Skeletal muscle satellite cell (primary cell): Measurements from ENCODE around the gene PRSS12.

Source experiments
- H3K27me3 ChIP-seq: 2 replicates; pipeline ENCODE4 v1.7.0; 2013; ENCODE audit warnings: low read length; ENCODE audit not compliant: control insufficient read depth, insufficient read depth
- H3K36me3 ChIP-seq: 2 replicates; pipeline ENCODE4 v1.7.0; 2013; ENCODE audit warnings: mild to moderate bottlenecking, control low read depth, low read length; ENCODE audit not compliant: insufficient read depth
- H3K4me1 ChIP-seq: 2 replicates; pipeline ENCODE4 v1.7.0; 2013; ENCODE audit warnings: low read length; ENCODE audit not compliant: control insufficient read depth, insufficient read depth
- H3K4me2 ChIP-seq: 2 replicates; pipeline ENCODE4 v1.7.0; 2013; ENCODE audit warnings: mild to moderate bottlenecking, low read length
- H3K4me3 ChIP-seq: 2 replicates; pipeline ENCODE4 v1.7.0; 2013; ENCODE audit warnings: low read length
- H3K9ac ChIP-seq: 2 replicates; pipeline ENCODE4 v1.7.0; 2013; ENCODE audit warnings: mild to moderate bottlenecking, low read depth, low read length, moderate library complexity
- H3K9me3 ChIP-seq: replicated peaks from 2 replicates; pipeline ENCODE4 v1.7.0; 2013; ENCODE audit warnings: mild to moderate bottlenecking, control low read depth, low read length

PRSS12 gene

DNA sequence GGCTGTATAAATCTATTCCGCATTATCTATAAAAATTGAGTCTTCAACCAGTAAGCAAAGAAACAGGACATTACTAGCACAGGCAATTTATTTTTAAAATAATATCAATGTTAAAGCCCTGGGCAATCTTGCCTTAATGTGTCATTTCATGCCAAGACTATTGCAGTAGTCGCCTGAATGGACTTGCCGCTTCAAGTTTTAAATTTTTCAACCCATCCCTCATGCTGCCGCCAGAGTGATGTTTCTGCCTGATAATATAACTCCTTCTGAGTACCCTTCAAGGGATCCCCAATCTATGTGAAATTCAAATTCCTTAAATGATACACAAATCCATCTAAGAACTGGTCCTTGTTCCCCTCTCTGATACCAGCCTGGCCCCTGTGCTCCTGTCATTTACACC, 66.9 kb downstream of the PRSS12 start:
- Histone ChIP-seq H3K4me3 (no peak overlapping the region), H3K36me3 (no peaks in the 10 kb centered on the region), H3K4me2 (no peak overlapping the region), H3K4me1 (peaks cover 62% of the 10 kb centered on the region), H3K27me3 (no peaks in the 10 kb centered on the region), H3K9ac (no peak overlapping the region), H3K9me3 (no peaks in the 10 kb centered on the region)

DNA sequence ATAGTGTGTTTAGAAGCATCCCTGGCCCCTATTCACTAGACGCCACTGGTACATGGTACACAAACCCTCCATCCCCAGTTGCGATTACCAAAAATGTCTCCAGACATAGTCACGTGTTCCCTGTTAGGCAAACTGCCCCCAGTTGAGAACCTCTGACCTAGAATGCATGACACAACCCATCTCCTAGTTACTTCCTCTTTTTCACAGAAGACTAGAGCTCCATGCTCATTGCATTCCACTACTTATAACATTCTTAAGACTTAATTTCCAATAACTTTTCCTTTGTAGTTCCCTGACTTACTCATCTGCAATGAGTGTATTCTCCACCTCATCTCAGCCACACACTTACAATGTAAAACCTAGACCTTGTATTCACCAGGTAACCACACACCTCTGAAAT, 68.6 kb downstream of the PRSS12 start:
- no peaks in the 10 kb centered on the region for H3K9me3 ChIP-seq
- peaks cover 16% of the 10 kb centered on the region for H3K36me3 ChIP-seq
- H3K4me1 ChIP-seq = peaks cover 55% of the 10 kb centered on the region

DNA sequence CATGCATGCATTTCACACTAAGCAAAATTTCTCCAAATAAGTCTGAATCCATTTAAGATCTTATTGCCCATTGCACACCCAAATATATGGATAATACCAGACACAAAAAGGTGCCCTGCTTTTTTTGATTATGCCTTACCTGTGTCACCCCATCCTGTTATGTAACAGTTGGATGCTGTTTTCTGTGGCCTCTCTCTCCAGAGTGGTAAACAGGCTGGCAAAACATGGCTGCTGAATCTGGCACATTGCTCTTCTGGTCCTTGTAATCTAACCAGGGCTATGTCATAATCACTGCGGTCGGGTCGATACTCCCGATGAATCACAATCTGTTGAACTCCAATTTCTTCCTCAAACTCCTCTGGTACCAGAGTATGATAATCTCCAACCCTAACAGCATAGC, 70.1 kb downstream of the PRSS12 start:
- Histone ChIP-seq H3K27me3 (no peaks in the 10 kb centered on the region), H3K4me1 (peaks cover 40% of the 10 kb centered on the region), H3K9ac (no peak overlapping the region), H3K4me2 (no peak overlapping the region), H3K4me3 (no peak overlapping the region), H3K9me3 (no peaks in the 10 kb centered on the region), H3K36me3 (peaks cover 18% of the 10 kb centered on the region)

More for the DNA sequence above, 68.6 kb downstream of the PRSS12 start:
- Histone ChIP-seq H3K4me3 (no peak overlapping the region), H3K4me2 (no peak overlapping the region), H3K9ac (no peak overlapping the region), H3K27me3 (no peaks in the 10 kb centered on the region)

DNA sequence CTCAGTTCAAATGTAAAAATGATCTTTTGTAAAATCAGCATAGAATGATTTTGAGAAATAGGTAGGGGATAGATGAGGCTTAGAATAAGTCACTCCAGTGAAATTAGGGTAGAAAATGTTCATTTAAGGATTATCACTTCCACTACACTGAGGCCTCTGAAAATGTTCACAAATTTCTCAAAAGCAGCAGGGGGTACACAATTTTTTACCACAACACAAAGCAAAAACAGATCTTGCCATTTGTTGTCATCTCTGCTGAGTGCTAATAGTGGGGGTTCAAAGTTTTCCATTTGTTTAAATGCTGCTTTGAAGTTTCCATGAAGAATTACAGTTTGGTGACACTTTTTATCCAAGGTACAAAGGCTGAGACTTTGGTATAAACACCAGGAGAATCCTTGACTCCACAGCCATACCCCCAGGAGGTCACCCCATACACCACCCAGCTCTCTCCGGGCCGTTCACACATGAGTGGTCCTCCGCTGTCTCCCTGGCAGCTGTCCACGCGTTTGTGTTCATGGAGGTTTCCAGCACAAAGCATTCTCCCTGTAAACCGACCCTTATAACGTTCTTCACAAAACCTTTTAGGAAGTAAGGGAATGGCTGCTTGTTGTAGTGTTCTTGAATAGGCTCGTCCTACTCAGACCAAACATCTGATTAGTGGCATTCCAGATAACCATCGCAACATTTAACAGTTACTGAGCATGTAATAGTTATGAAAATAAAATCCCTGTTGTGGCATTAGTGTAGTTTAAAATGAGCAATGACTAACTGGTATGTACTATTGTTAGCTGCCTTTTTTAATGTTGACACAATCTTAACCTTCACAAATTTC, 71.0 kb downstream of the PRSS12 start:
- Histone ChIP-seq H3K27me3 (no peaks in the 10 kb centered on the region), H3K9ac (peak overlapping the region; percentile 31), H3K9me3 (no peaks in the 10 kb centered on the region), H3K4me1 (peaks cover 32% of the 10 kb centered on the region), H3K4me3 (no peak overlapping the region), H3K4me2 (no peak overlapping the region), H3K36me3 (peaks cover 18% of the 10 kb centered on the region)

DNA sequence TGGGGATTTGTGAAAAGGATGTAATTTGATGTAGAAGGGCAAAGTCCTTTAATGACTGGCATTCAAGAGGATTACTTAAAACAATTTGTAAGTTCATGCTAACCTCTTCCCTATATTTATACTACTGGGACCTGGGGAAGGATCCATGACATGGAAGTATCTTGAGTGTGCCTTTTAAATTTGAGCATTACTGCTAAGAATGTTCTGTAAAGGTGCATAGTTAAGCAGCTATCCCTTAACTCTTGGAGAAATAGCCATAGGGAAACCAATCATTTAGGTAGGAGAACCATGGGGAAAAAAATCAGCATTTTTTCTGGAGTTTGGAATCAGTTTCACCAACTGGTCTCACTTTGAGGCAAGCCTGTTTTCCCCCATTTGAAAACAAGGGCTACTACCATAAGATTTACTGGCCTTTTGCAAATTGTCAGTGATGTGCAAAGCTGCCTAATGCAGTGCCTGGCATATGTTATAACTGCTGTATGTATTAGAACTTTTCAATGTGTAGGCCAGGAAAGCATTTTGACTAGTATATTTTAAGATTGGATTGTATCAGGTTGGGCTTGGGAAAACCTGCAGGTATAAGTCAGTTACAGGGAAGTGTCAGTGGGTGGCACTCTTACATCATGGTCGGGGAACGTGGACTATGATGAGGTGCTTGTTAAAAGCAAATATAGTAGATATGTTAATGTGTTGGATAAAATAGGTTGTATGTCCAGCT, 72.1 kb downstream of the PRSS12 start:
- peak overlapping the region; percentile 96 for H3K9ac ChIP-seq
- peak overlapping the region; percentile 84 for H3K4me2 ChIP-seq
- H3K4me3 ChIP-seq = peak overlapping the region; percentile 89
- H3K27me3 ChIP-seq = no peaks in the 10 kb centered on the region
- peaks cover 18% of the 10 kb centered on the region for H3K36me3 ChIP-seq
- no peaks in the 10 kb centered on the region for H3K9me3 ChIP-seq
- peaks cover 29% of the 10 kb centered on the region for H3K4me1 ChIP-seq

DNA sequence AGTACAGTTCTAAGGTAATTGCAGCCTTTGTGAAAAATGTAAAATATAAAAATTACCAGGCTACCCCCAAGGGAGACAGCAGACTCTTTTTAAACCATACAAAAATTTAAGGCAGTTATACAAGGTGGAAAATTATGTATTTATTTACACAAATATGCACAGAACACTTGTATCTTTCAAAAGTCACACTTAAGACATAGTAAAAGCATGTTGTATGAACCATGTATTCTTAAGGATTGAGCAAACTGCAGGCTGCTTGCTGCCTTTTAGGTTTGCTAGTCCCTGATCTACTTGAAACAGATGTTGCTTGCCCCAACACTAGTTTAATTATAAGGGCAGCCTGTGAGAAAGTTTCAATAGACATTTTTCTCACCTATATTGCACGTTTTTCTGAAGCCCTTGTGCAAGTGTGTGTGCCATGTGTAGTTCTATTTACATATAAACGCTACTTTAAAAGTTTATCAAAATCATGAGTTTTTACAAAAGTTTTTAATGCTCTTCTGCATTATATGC, 72.8 kb downstream of the PRSS12 start:
- Histone ChIP-seq H3K9me3 (no peaks in the 10 kb centered on the region), H3K27me3 (no peaks in the 10 kb centered on the region), H3K4me2 (peak overlapping the region; percentile 84), H3K4me1 (peaks cover 29% of the 10 kb centered on the region), H3K4me3 (peak overlapping the region; percentile 89), H3K36me3 (peaks cover 18% of the 10 kb centered on the region), H3K9ac (peak overlapping the region; percentile 96)

DNA sequence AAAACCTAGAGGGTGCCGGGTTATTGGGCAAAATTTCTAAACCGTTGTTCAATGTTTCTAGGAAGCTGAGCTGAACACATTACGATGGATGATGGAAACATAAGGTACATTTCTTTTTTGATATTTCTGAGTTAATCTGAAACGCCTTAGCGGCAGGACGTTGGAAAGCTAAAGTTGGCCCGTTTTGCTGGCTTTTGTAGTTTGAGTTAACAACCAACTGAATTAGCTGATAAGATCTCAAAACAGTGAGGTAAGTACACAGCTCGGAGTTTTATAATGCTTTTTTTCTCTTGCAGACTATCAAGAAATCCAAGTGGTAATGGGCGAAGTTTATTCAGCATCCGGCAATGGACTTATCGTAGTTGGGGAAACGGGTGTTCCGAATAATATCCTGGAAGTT, 73.5 kb downstream of the PRSS12 start:
- H3K36me3 ChIP-seq = peaks cover 18% of the 10 kb centered on the region
- peak overlapping the region; percentile 89 for H3K4me3 ChIP-seq
- peaks cover 29% of the 10 kb centered on the region for H3K4me1 ChIP-seq
- H3K4me2 ChIP-seq = peak overlapping the region; percentile 84
- H3K27me3 ChIP-seq = peaks cover 2% of the 10 kb centered on the region
- peak overlapping the region; percentile 96 for H3K9ac ChIP-seq
- no peaks in the 10 kb centered on the region for H3K9me3 ChIP-seq

DNA sequence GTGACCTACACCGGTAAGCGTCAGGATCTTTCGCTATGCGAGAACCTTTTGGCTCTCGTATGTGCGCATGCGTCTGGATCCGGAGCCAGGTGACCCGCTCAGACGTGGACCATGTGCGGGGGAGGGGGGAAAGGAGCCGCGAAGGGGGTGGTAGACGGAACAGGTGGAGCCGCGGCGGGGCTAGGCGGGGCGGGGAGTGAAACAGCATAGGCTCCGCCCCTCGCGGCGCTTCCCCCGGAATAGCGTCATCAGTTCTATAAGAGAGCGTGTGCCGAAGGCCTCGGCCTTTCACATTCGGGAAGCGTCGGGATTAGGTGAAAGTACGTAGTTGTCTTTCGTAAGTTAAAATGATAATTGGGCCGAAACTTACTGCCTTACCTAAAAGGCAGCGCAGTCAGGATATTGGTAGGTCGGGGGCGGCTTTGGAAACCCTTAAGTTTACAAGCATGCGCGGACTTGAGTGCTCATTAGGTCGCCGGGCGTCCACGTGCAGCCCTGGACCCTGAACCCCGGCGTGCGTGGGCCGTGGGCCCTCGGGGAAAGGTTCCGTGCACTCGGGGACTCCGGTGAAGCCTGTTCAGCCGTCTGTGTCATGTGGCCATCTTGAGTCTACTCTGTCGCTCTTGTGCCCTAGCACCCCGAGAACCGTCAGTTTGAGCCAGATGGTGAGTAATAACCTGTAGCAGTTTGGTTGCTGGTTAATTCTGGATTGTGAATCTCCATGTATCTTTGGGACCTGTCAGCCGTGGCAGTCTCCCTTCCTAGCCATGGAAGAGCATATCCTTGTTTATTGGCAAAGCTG, 74.1 kb downstream of the PRSS12 start:
- Histone ChIP-seq H3K9ac (peak overlapping the region; percentile 96), H3K36me3 (peaks cover 18% of the 10 kb centered on the region), H3K9me3 (no peaks in the 10 kb centered on the region), H3K4me1 (peaks cover 29% of the 10 kb centered on the region), H3K27me3 (peaks cover 6% of the 10 kb centered on the region), H3K4me3 (peak overlapping the region; percentile 89), H3K4me2 (peak overlapping the region; percentile 84)

DNA sequence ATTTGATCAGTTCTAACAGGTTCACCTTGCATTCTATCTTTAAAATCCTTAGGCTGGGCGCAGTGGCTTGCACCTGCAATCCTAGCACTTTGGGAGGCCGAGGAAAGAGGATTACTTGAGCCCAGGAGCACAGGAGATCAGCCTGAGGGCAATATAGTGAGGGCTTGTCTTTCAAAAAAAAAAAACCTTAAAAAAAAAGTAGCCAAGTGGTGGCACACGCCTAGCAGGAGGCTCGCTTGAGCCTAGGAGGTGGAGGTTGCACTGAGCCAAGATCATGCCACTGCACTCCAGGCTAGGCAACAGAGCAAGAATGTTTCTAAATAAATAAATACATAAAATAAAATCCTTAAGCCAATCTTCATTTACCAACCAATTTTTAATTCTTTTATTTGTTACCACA, 75.6 kb downstream of the PRSS12 start:
- Histone ChIP-seq H3K9ac (no peak overlapping the region), H3K4me2 (peak overlapping the region; percentile 84), H3K4me3 (no peak overlapping the region), H3K36me3 (peaks cover 18% of the 10 kb centered on the region), H3K27me3 (peaks cover 12% of the 10 kb centered on the region), H3K4me1 (peaks cover 20% of the 10 kb centered on the region), H3K9me3 (no peaks in the 10 kb centered on the region)

DNA sequence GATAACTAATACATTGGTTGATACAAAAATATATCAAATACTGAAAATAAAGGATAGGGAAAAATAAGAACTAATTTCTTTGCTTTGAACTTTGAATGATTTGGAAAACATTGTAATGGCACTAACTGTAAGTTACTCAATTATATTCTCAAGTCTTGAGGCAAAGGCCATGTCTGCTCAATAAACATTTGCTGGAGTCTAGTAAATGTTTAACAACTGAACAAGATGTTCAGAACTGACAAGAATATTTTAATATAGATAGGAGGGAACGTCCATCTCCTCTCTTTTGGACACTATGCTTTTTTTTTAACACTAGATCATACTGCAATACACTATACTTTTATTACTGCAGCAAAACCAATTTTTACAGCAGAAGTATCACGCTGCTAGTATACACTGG, 76.2 kb downstream of the PRSS12 start:
- Histone ChIP-seq H3K4me3 (no peak overlapping the region), H3K36me3 (peaks cover 18% of the 10 kb centered on the region), H3K9ac (no peak overlapping the region), H3K4me2 (no peak overlapping the region), H3K4me1 (peaks cover 14% of the 10 kb centered on the region), H3K9me3 (no peaks in the 10 kb centered on the region), H3K27me3 (peaks cover 17% of the 10 kb centered on the region)

DNA sequence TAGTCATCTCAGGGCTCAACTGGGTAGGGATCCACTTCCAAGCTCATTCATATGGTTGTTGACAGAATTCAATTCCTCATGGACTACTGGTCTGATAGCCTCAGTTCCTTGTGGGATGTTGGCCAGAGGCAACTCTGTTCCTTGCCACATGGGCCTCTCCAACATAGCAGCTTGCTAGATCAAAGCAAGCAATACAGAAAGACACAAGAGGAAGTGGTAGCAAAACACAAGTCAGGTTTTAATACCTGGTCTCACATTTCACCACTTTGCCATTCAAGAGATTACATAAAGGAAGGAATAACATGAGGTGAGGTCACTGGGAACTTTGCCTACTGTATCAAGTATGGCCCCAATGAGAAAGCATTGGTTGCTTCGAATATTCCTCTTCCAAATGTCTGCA, 79.2 kb downstream of the PRSS12 start:
- Histone ChIP-seq H3K9ac (no peak overlapping the region), H3K4me2 (no peak overlapping the region), H3K27me3 (peaks cover 17% of the 10 kb centered on the region), H3K4me3 (no peak overlapping the region), H3K36me3 (no peaks in the 10 kb centered on the region), H3K4me1 (no peaks in the 10 kb centered on the region), H3K9me3 (no peaks in the 10 kb centered on the region)
